HCT116 (cell line): ENCODE results near the gene FMC1. TPM values are rescaled to one million over a fixed set of nuclear protein-coding genes. Genes with fewer than 3 reads are reported as not detected.

ENCODE experiments used
- ATAC-seq: fragments of 200-7000 bp; cut with Tn5 transposase; 2 replicates; pipeline ENCODE4 v1.9.1; 2020; ENCODE audit warnings: mild to moderate bottlenecking, moderate library complexity
- BruUV-seq: library from RNA; stranded (reverse); fragments of 400-500 nt; replicated peaks from 2 replicates; lab custom pipeline; 2021; lab: Mats Ljungman, UMichigan
- CTCF ChIA-PET: fragments of 300-600 bp; sonication (Branson Sonifier 250); formaldehyde crosslinking; loops from one replicate; lab custom pipeline; 2021; ENCODE audit warnings: antibody characterized with exemption; lab: Charles Lee
- POLR2A ChIA-PET: fragments of 300-600, 350-600 bp; sonication (Branson Sonifier 250); formaldehyde crosslinking; loops from one replicate; lab custom pipeline; 2021; ENCODE audit warnings: antibody characterized with exemption; lab: Charles Lee
- RAD21 ChIA-PET, 2 experiments: fragments of 300-600 bp; sonication (Branson Sonifier 250); formaldehyde crosslinking; loops; one replicate each; lab custom pipeline; 2023; ENCODE audit warnings: low total read pairs in 2 of 2; ENCODE audit not compliant: uncharacterized antibody in 2 of 2, unreplicated experiment in 2 of 2, low non-redundant PET in 1 of 2; lab: Charles Lee
- DNase-seq: peaks from one replicate; pipeline ENCODE4 v3.0.0-alpha.2; 2010; ENCODE audit warnings: low read depth, low spot score
- H2AFZ ChIP-seq: fragments of 200-600 bp; shearing (Covaris generic), sonication (generic); 2 replicates; pipeline ENCODE4 v1.6.1; 2017; ENCODE audit warnings: low read depth, mixed run types, mixed read lengths, antibody characterized with exemption, low read length; ENCODE audit not compliant: poor library complexity, severe bottlenecking
- H3K27ac ChIP-seq: 2 replicates; pipeline ENCODE4 v1.5.1; 2012; ENCODE audit warnings: low read depth, low read length
- H3K27me3 ChIP-seq: fragments of 200-600 bp; sonication (generic); 2 replicates; pipeline ENCODE4 v1.6.1; 2016; ENCODE audit warnings: mixed run types, low read length, mixed read lengths; ENCODE audit not compliant: insufficient read depth
- H3K36me3 ChIP-seq, 2 experiments: fragments of 200-500 bp in 1 of 2; fragments of 200-600 bp in 1 of 2; sonication (Bioruptor generic) in 1 of 2; sonication (generic) in 1 of 2; 2 replicates each; pipeline versions ENCODE4 v1.5.1 to v1.6.1; 2014 to 2016; ENCODE audit warnings: low read length in 2 of 2, inconsistent platforms in 1 of 2, mixed read lengths in 1 of 2, mixed run types in 1 of 2; ENCODE audit not compliant: insufficient read depth in 2 of 2, control insufficient read depth in 1 of 2
- H3K4me1 ChIP-seq, 2 experiments: fragments of 200-600 bp in 1 of 2; sonication (generic) in 1 of 2; 2 replicates each; pipeline versions ENCODE4 v1.5.1 to v1.6.1; 2012 to 2017; ENCODE audit warnings: low read length in 2 of 2, inconsistent platforms in 1 of 2, mild to moderate bottlenecking in 1 of 2, mixed read lengths in 1 of 2, mixed run types in 1 of 2, moderate library complexity in 1 of 2; ENCODE audit not compliant: insufficient read depth in 2 of 2, control insufficient read depth in 1 of 2
- H3K4me2 ChIP-seq: fragments of 200-600 bp; sonication (generic); 2 replicates; pipeline ENCODE4 v1.6.1; 2017; ENCODE audit warnings: mixed run types, low read length, mixed read lengths
- H3K4me3 ChIP-seq, 2 experiments: fragments of 200-600 bp in 1 of 2; sonication (generic) in 1 of 2; replicated peaks in 1 of 2; 2 replicates each; pipeline ENCODE4 v1.5.1; 2011 to 2016; ENCODE audit warnings: low read length in 2 of 2, control low read depth in 1 of 2, low read depth in 1 of 2, mild to moderate bottlenecking in 1 of 2, mixed read lengths in 1 of 2, mixed run types in 1 of 2
- H3K79me2 ChIP-seq: fragments of 200-600 bp; sonication (generic); 2 replicates; pipeline ENCODE4 v1.6.1; 2017; ENCODE audit warnings: mild to moderate bottlenecking, mixed run types, low read length, moderate library complexity, mixed read lengths; ENCODE audit not compliant: insufficient read depth
- H3K9ac ChIP-seq: fragments of 200-600 bp; sonication (generic); 2 replicates; pipeline ENCODE4 v1.6.1; 2016; ENCODE audit warnings: low read length, mixed read lengths
- H3K9me2 ChIP-seq: fragments of 200-600 bp; sonication (generic), shearing (Covaris generic); 2 replicates; pipeline ENCODE4 v1.6.1; 2017; ENCODE audit warnings: mixed run types, mild to moderate bottlenecking, moderate library complexity; ENCODE audit not compliant: insufficient read depth
- H3K9me3 ChIP-seq, 2 experiments: fragments of 200-500 bp in 1 of 2; fragments of 200-600 bp in 1 of 2; sonication (Bioruptor generic) in 1 of 2; sonication (generic) in 1 of 2; 2 replicates each; pipeline ENCODE4 v1.6.1; 2014 to 2017; ENCODE audit warnings: low read length in 2 of 2, mixed read lengths in 2 of 2, inconsistent platforms in 1 of 2, low read depth in 1 of 2, mild to moderate bottlenecking in 1 of 2, mixed run types in 1 of 2, moderate library complexity in 1 of 2; ENCODE audit not compliant: control insufficient read depth in 1 of 2, insufficient read depth in 1 of 2
- H4K20me1 ChIP-seq: fragments of 200-600 bp; sonication (generic), shearing (Covaris generic); 2 replicates; pipeline ENCODE4 v1.6.1; 2017; ENCODE audit warnings: mixed run types, mild to moderate bottlenecking, moderate library complexity; ENCODE audit not compliant: insufficient read depth
- EZH2 ChIP-seq: fragments of 200-600 bp; sonication (generic); IDR thresholded peaks from 2 replicates; pipeline ENCODE4 v1.6.1; 2017; ENCODE audit warnings: antibody characterized with exemption, mixed run types
- EZH2phosphoT487 ChIP-seq: fragments of 200-600 bp; IDR thresholded peaks from 2 replicates; pipeline ENCODE4 v1.6.1; 2018; ENCODE audit warnings: antibody characterized with exemption, borderline replicate concordance
- JUND ChIP-seq: IDR thresholded peaks from 2 replicates; pipeline ENCODE4 v1.6.1; 2012
- RAD21 ChIP-seq: IDR thresholded peaks from 2 replicates; pipeline ENCODE4 v1.6.1; 2012; ENCODE audit warnings: low read depth, mild to moderate bottlenecking
- SP1 ChIP-seq: IDR thresholded peaks from 2 replicates; pipeline ENCODE4 v1.6.1; 2012; ENCODE audit warnings: low read depth
- SRF ChIP-seq: IDR thresholded peaks from 2 replicates; pipeline ENCODE4 v1.6.1; 2012; ENCODE audit warnings: low read depth
- ZFX ChIP-seq: fragments of 450-650 bp; IDR thresholded peaks from 2 replicates; pipeline ENCODE4 v1.6.1; 2017
- ZNF274 ChIP-seq: fragments of 200-500 bp; sonication (Bioruptor generic); IDR thresholded peaks from 2 replicates; pipeline ENCODE4 v1.6.1; 2014; ENCODE audit warnings: mild to moderate bottlenecking, low read depth, low read length, inconsistent platforms
- intact Hi-C: fragments of 100-400 bp; cut with micrococcal nuclease; formaldehyde crosslinking; loops from 2 replicates; pipeline ENCODE4 v1.10.0; 2022
- total RNA-seq: library from RNA; stranded (reverse); gene quantifications from one replicate; pipeline ENCODE4 v1.2.1, GENCODE V29; 2021; ENCODE audit not compliant: unreplicated experiment
- TF ChIP-seq, protein P1 (sequence below): IDR thresholded peaks from 2 replicates; pipeline ENCODE4 v1.6.1; 2012
- TF ChIP-seq, protein P2 (sequence below): IDR thresholded peaks from 2 replicates; pipeline ENCODE4 v1.6.1; 2011; ENCODE audit warnings: mild to moderate bottlenecking, low read length, moderate library complexity; ENCODE audit not compliant: insufficient replicate concordance; ENCODE audit errors: extremely low read depth
- TF ChIP-seq, protein P3 (sequence below): IDR thresholded peaks from 2 replicates; pipeline ENCODE4 v1.6.1; 2012
- TF ChIP-seq, protein P4 (sequence below): IDR thresholded peaks from 2 replicates; pipeline ENCODE4 v1.6.1; 2012; ENCODE audit warnings: low read depth

FMC1 gene
- total RNA-seq, 1 experiment from 2014 or later, result 19.4 TPM

DNA sequence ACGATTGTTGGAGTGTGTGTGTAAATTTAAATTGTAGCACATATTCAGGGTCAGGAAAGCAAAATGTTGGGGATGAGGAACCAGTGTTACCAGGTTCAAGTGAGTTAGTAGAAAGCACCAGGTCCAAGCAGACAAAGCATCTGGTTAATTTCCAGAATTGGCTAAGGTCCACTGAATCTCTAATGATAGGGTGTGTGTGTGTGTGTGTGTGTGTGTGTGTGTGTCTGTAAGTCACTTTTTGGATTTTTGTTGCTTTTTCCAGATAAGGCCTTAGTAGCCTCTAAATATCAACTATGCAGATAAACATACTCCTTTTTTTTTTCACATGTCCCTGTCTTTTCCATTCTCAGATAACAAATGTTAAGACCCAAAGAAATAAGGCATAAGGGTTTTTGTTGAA, 36.6 kb upstream of the FMC1 start:
- ChIA-PET POLR2A (no interaction called here), RAD21 (no interaction called here), CTCF (no interaction called here)
- H3K9me2 ChIP-seq, result no peaks in the 10 kb centered on the region
- BruUV-seq, result no TSS peak
- no peaks in the 10 kb centered on the region for H3K9me3 ChIP-seq
- H3K4me1 ChIP-seq, result peaks cover 4 to 8% of the 10 kb centered on the region in 2 experiments; a peak in 3 of 4 replicates
- H3K9ac ChIP-seq, result no peak overlapping the region
- no peak overlapping the region for H3K4me2 ChIP-seq
- no peaks in the 10 kb centered on the region for H3K79me2 ChIP-seq
- no peaks in the 10 kb centered on the region for H3K27me3 ChIP-seq
- no peak for TF ChIP-seq SP1
- TF ChIP-seq, protein P1, sequence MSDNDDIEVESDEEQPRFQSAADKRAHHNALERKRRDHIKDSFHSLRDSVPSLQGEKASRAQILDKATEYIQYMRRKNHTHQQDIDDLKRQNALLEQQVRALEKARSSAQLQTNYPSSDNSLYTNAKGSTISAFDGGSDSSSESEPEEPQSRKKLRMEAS, result no peak
- no peak for TF ChIP-seq RAD21
- TF ChIP-seq ZFX, result no peak
- TF ChIP-seq, all 23 proteins: peak for 0
- Histone ChIP-seq H2AFZ (no peak overlapping the region), H3K27ac (no peak overlapping the region), H3K36me3 (no peaks in the 10 kb centered on the region), H4K20me1 (no peaks in the 10 kb centered on the region), H3K4me3 (no peak overlapping the region)
- ATAC-seq (no peak), DNase-seq (no peak)
- intact Hi-C loops, result no loop called here

DNA sequence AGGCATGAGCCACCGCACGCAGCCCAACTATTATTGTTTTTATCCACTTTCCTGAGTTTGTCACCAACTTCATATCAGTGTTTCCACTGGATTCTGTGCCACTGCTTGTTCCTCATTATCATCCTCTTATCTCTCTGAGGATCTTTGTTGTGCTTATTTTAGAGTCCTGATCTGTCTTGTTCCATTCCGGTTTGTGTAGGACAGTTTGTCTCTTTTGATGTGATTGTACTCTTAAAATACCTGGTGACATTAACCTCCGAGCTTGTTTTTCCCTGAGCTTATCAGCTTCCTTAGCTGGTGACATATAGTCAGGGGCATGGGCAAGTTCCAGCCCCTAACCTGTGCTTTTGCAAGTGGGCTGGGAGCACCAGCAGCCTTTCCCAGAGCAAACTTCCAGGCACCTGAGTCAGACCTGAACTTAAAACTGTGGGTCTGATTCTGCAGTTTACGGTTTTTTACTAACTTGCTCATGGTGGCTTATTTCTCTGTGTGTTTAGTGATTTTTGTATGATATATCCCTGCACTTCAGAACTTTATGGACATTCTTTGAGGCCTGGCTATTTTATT, 23.1 kb upstream of the FMC1 start:
- ChIA-PET POLR2A (no interaction called here), CTCF (no interaction called here), RAD21 (no interaction called here)
- Histone ChIP-seq H3K4me2 (no peak overlapping the region), H3K36me3 (no peaks in the 10 kb centered on the region), H3K4me3 (no peak overlapping the region), H4K20me1 (no peaks in the 10 kb centered on the region), H3K4me1 (peaks cover 0 to 3% of the 10 kb centered on the region in 2 experiments; a peak in 1 of 4 replicates), H3K9ac (no peak overlapping the region), H3K9me2 (no peaks in the 10 kb centered on the region), H2AFZ (no peak overlapping the region), H3K9me3 (no peaks in the 10 kb centered on the region), H3K27me3 (no peaks in the 10 kb centered on the region), H3K79me2 (no peaks in the 10 kb centered on the region)
- intact Hi-C loops, result no loop called here
- ATAC-seq, result no peak
- DNase-seq, result no peak
- TF ChIP-seq, protein P2, sequence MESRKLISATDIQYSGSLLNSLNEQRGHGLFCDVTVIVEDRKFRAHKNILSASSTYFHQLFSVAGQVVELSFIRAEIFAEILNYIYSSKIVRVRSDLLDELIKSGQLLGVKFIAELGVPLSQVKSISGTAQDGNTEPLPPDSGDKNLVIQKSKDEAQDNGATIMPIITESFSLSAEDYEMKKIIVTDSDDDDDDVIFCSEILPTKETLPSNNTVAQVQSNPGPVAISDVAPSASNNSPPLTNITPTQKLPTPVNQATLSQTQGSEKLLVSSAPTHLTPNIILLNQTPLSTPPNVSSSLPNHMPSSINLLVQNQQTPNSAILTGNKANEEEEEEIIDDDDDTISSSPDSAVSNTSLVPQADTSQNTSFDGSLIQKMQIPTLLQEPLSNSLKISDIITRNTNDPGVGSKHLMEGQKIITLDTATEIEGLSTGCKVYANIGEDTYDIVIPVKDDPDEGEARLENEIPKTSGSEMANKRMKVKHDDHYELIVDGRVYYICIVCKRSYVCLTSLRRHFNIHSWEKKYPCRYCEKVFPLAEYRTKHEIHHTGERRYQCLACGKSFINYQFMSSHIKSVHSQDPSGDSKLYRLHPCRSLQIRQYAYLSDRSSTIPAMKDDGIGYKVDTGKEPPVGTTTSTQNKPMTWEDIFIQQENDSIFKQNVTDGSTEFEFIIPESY, result no peak
- TF ChIP-seq, protein P1, result no peak
- TF ChIP-seq EZH2 (no peak), SP1 (no peak), SRF (no peak), ZFX (no peak), JUND (no peak), RAD21 (no peak), EZH2phosphoT487 (no peak), ZNF274 (no peak)
- TF ChIP-seq, protein P3, sequence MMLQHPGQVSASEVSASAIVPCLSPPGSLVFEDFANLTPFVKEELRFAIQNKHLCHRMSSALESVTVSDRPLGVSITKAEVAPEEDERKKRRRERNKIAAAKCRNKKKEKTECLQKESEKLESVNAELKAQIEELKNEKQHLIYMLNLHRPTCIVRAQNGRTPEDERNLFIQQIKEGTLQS, result no peak
- TF ChIP-seq, protein P4, sequence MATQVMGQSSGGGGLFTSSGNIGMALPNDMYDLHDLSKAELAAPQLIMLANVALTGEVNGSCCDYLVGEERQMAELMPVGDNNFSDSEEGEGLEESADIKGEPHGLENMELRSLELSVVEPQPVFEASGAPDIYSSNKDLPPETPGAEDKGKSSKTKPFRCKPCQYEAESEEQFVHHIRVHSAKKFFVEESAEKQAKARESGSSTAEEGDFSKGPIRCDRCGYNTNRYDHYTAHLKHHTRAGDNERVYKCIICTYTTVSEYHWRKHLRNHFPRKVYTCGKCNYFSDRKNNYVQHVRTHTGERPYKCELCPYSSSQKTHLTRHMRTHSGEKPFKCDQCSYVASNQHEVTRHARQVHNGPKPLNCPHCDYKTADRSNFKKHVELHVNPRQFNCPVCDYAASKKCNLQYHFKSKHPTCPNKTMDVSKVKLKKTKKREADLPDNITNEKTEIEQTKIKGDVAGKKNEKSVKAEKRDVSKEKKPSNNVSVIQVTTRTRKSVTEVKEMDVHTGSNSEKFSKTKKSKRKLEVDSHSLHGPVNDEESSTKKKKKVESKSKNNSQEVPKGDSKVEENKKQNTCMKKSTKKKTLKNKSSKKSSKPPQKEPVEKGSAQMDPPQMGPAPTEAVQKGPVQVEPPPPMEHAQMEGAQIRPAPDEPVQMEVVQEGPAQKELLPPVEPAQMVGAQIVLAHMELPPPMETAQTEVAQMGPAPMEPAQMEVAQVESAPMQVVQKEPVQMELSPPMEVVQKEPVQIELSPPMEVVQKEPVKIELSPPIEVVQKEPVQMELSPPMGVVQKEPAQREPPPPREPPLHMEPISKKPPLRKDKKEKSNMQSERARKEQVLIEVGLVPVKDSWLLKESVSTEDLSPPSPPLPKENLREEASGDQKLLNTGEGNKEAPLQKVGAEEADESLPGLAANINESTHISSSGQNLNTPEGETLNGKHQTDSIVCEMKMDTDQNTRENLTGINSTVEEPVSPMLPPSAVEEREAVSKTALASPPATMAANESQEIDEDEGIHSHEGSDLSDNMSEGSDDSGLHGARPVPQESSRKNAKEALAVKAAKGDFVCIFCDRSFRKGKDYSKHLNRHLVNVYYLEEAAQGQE, result no peak
- TF ChIP-seq, all 23 proteins: peak for 0
- H3K27ac ChIP-seq, result no peak overlapping the region
- BruUV-seq, result no TSS peak
